SHP77 (cell line): Measurements from ENCODE around the gene OR6J1.
"Not testable (repeated sequence)": the region's sequence is repeated elsewhere in the genome, so short reads cannot be mapped to it uniquely, and the experiment has no call there.

ENCODE experiments used
- DNase-seq, 2 experiments: peaks; one replicate each; lab custom pipeline; 2025; lab: John Stamatoyannopoulos, UW

OR6J1 gene

GRCh38 chr14:22650960-22651521 is 6.9 kb upstream of the OR6J1 start:
- DNase-seq, result no peak

GRCh38 chr14:22650046-22650739 is 6.0 kb upstream of the OR6J1 start:
- no peak for DNase-seq

GRCh38 chr14:22648506-22648905 is 4.4 kb upstream of the OR6J1 start:
- DNase-seq, result no peak

- DNase-seq, result no peak
Measured at GRCh38 chr14:22646570-22647254, 2.6 kb upstream of the OR6J1 start.

- no peak for DNase-seq
Measured at GRCh38 chr14:22641846-22642245, 2.3 kb downstream of the OR6J1 start.

GRCh38 chr14:22640192-22640591 is 4.0 kb downstream of the OR6J1 start:
- DNase-seq, result no peak

- DNase-seq, result not testable (repeated sequence)
Measured at GRCh38 chr14:22635980-22636379, 8.2 kb downstream of the OR6J1 start.

GRCh38 chr14:22634233-22634900 is 9.8 kb downstream of the OR6J1 start:
- DNase-seq, result no peak

- no peak for DNase-seq
Measured at GRCh38 chr14:22630486-22630885, 13.7 kb downstream of the OR6J1 start.

- DNase-seq, result no peak
Measured at GRCh38 chr14:22630066-22630465, 14.1 kb downstream of the OR6J1 start.

- no peak for DNase-seq
Measured at GRCh38 chr14:22629361-22629760, 14.8 kb downstream of the OR6J1 start.

GRCh38 chr14:22627506-22628263 is 16.5 kb downstream of the OR6J1 start:
- no peak for DNase-seq

GRCh38 chr14:22626590-22626989 is 17.6 kb downstream of the OR6J1 start:
- no peak for DNase-seq

- DNase-seq, result no peak
Measured at GRCh38 chr14:22623047-22623446, 21.1 kb downstream of the OR6J1 start.

- no peak for DNase-seq
Measured at GRCh38 chr14:22622255-22622654, 21.9 kb downstream of the OR6J1 start.

GRCh38 chr14:22615765-22616164 is 28.4 kb downstream of the OR6J1 start:
- DNase-seq, result not testable (repeated sequence)

- DNase-seq, result no peak
Measured at GRCh38 chr14:22614240-22614799, 29.8 kb downstream of the OR6J1 start.

GRCh38 chr14:22613736-22614239 is 30.4 kb downstream of the OR6J1 start:
- no peak for DNase-seq

- DNase-seq, result no peak
Measured at GRCh38 chr14:22613106-22613695, 31.0 kb downstream of the OR6J1 start.

- DNase-seq, result no peak
Measured at GRCh38 chr14:22610931-22611330, 33.2 kb downstream of the OR6J1 start.

GRCh38 chr14:22607291-22607690 is 36.9 kb downstream of the OR6J1 start:
- DNase-seq, result no peak
